H9 (cell line): ENCODE results near the gene RNF126. TPM values are rescaled to one million over a fixed set of nuclear protein-coding genes. Genes with fewer than 3 reads are reported as not detected.
"Not testable (repeated sequence)": the region's sequence is repeated elsewhere in the genome, so short reads cannot be mapped to it uniquely, and the experiment has no call there.

Experiments
- DNase-seq: peaks from one replicate; pipeline ENCODE4 v3.0.0-alpha.2; 2017
- H2AFZ ChIP-seq: one replicate; pipeline ENCODE4 v1.6.1; 2013; ENCODE audit warnings: mild to moderate bottlenecking, low read length, control low read depth, moderate library complexity
- H2AK5ac ChIP-seq: 2 replicates; pipeline ENCODE4 v1.6.1; 2013; ENCODE audit warnings: low read length, control low read depth, mixed read lengths; ENCODE audit not compliant: insufficient read length
- H2BK120ac ChIP-seq: one replicate; pipeline ENCODE4 v1.6.1; 2013; ENCODE audit warnings: low read depth, mild to moderate bottlenecking, low read length, control low read depth, inconsistent platforms; ENCODE audit not compliant: poor library complexity, severe bottlenecking
- H2BK12ac ChIP-seq: 2 replicates; pipeline ENCODE4 v1.6.1; 2013; ENCODE audit warnings: low read length, control low read depth, mixed read lengths, low read depth; ENCODE audit not compliant: insufficient read length
- H2BK15ac ChIP-seq: 2 replicates; pipeline ENCODE4 v1.6.1; 2013; ENCODE audit warnings: low read depth, low read length, control low read depth
- H2BK20ac ChIP-seq: one replicate; pipeline ENCODE4 v1.6.1; 2013; ENCODE audit warnings: low read depth, mild to moderate bottlenecking, low read length, control low read depth, inconsistent platforms; ENCODE audit not compliant: poor library complexity, severe bottlenecking
- H2BK5ac ChIP-seq: 2 replicates; pipeline ENCODE4 v1.6.1; 2013; ENCODE audit warnings: low read length, control low read depth, mixed read lengths; ENCODE audit not compliant: insufficient read length
- H3K14ac ChIP-seq: 2 replicates; pipeline ENCODE4 v1.6.1; 2013; ENCODE audit warnings: low read length, control low read depth; ENCODE audit not compliant: insufficient read depth
- H3K18ac ChIP-seq: 2 replicates; pipeline ENCODE4 v1.6.1; 2013; ENCODE audit warnings: low read depth, mild to moderate bottlenecking, mixed read lengths, low read length, control low read depth; ENCODE audit not compliant: insufficient read length
- H3K23ac ChIP-seq: 2 replicates; pipeline ENCODE4 v1.6.1; 2013; ENCODE audit warnings: low read length, control low read depth, mixed read lengths, low read depth; ENCODE audit not compliant: insufficient read length
- H3K23me2 ChIP-seq: 2 replicates; pipeline ENCODE4 v1.6.1; 2013; ENCODE audit warnings: low read depth, mild to moderate bottlenecking, mixed read lengths, low read length, control low read depth; ENCODE audit not compliant: insufficient read length, poor library complexity, severe bottlenecking
- H3K27ac ChIP-seq: 2 replicates; pipeline ENCODE4 v1.5.1; 2013; ENCODE audit warnings: low read length, control low read depth, mixed read lengths, low read depth; ENCODE audit not compliant: insufficient read length
- H3K27me3 ChIP-seq: 2 replicates; pipeline ENCODE4 v1.6.1; 2013; ENCODE audit warnings: low read length, control low read depth, inconsistent platforms; ENCODE audit not compliant: insufficient read depth
- H3K4ac ChIP-seq: 2 replicates; pipeline ENCODE4 v1.6.1; 2013; ENCODE audit warnings: low read depth, mild to moderate bottlenecking, control low read depth, inconsistent platforms, low read length, moderate library complexity
- H3K4me1 ChIP-seq: 2 replicates; pipeline ENCODE4 v1.6.1; 2013; ENCODE audit warnings: low read length, control low read depth, inconsistent platforms; ENCODE audit not compliant: insufficient read depth
- H3K4me2 ChIP-seq: 2 replicates; pipeline ENCODE4 v1.6.1; 2013; ENCODE audit warnings: low read length, control low read depth, mixed read lengths; ENCODE audit not compliant: insufficient read length, insufficient read depth
- H3K56ac ChIP-seq: 2 replicates; pipeline ENCODE4 v1.6.1; 2013; ENCODE audit warnings: low read depth, mild to moderate bottlenecking, mixed read lengths, low read length, control low read depth; ENCODE audit not compliant: insufficient read length
- H3K79me1 ChIP-seq: 2 replicates; pipeline ENCODE4 v1.6.1; 2013; ENCODE audit warnings: low read depth, mild to moderate bottlenecking, moderate library complexity, low read length, control low read depth, inconsistent platforms; ENCODE audit not compliant: insufficient read depth, poor library complexity, severe bottlenecking
- H3K79me2 ChIP-seq: 2 replicates; pipeline ENCODE4 v1.6.1; 2013; ENCODE audit warnings: low read length, control low read depth, inconsistent platforms; ENCODE audit not compliant: insufficient read depth
- H3K9ac ChIP-seq: 2 replicates; pipeline ENCODE4 v1.6.1; 2013; ENCODE audit warnings: low read length, control low read depth, mixed read lengths; ENCODE audit not compliant: insufficient read length; ENCODE audit errors: extremely low read depth
- H3K9me3 ChIP-seq: one replicate; pipeline ENCODE4 v1.6.1; 2013; ENCODE audit warnings: low read depth, low read length, inconsistent platforms; ENCODE audit not compliant: control insufficient read depth
- H3T11ph ChIP-seq: one replicate; pipeline ENCODE4 v1.6.1; 2013; ENCODE audit warnings: mild to moderate bottlenecking, low read length, control low read depth, inconsistent platforms
- H4K20me1 ChIP-seq: one replicate; pipeline ENCODE4 v1.6.1; 2013; ENCODE audit not compliant: control insufficient read depth, insufficient read length, insufficient read depth
- H4K5ac ChIP-seq: 2 replicates; pipeline ENCODE4 v1.6.1; 2013; ENCODE audit warnings: low read depth, mild to moderate bottlenecking, mixed read lengths, low read length, control low read depth; ENCODE audit not compliant: insufficient read length
- H4K8ac ChIP-seq: replicated peaks from 2 replicates; pipeline ENCODE4 v1.6.1; 2013; ENCODE audit warnings: low read length, control low read depth, mixed read lengths, low read depth; ENCODE audit not compliant: insufficient read length
- H4K91ac ChIP-seq: 2 replicates; pipeline ENCODE4 v1.6.1; 2013; ENCODE audit warnings: low read depth, mild to moderate bottlenecking, moderate library complexity, mixed read lengths, low read length, control low read depth; ENCODE audit not compliant: insufficient read length
- H3K27ac Mint-ChIP-seq, 3 experiments: 2 replicates in 2 of 3; 3 replicates in 1 of 3; pipeline ENCODE4 v1.8.0; 2020 to 2021; ENCODE audit warnings: mixed read lengths in 3 of 3, mild to moderate bottlenecking in 1 of 3, moderate library complexity in 1 of 3
- H3K27me3 Mint-ChIP-seq: 2 replicates; pipeline ENCODE4 v1.8.0; 2021; ENCODE audit warnings: low read depth, mild to moderate bottlenecking, moderate library complexity, mixed read lengths
- H3K36me3 Mint-ChIP-seq, 3 experiments: 2 replicates in 2 of 3; 3 replicates in 1 of 3; pipeline ENCODE4 v1.8.0; 2020 to 2021; ENCODE audit warnings: low read depth in 3 of 3, mixed read lengths in 3 of 3; ENCODE audit not compliant: insufficient read depth in 1 of 3
- H3K4me1 Mint-ChIP-seq, 2 experiments: 2 replicates each; pipeline ENCODE4 v1.8.0; 2020; ENCODE audit warnings: mixed read lengths in 2 of 2
- H3K4me3 Mint-ChIP-seq, 2 experiments: 2 replicates in 1 of 2; 3 replicates in 1 of 2; pipeline ENCODE4 v1.8.0; 2020 to 2021; ENCODE audit warnings: mild to moderate bottlenecking in 2 of 2, mixed read lengths in 2 of 2, moderate library complexity in 1 of 2
- H3K9me3 Mint-ChIP-seq, 2 experiments: 2 replicates in 1 of 2; 3 replicates in 1 of 2; pipeline ENCODE4 v1.8.0; 2020; ENCODE audit warnings: mild to moderate bottlenecking in 2 of 2, mixed read lengths in 2 of 2, moderate library complexity in 1 of 2
- CTCF ChIP-seq: fragments of 200-600 bp; sonication (generic); conservative IDR thresholded peaks from 3 replicates; pipeline ENCODE4 v1.8.0; 2021; ENCODE audit warnings: antibody characterized with exemption, mild to moderate bottlenecking
- WGBS: extraction: QIAGEN DNeasy Blood & Tissue Kit; methylation state at CpG from one replicate; pipeline ENCODE4 v1.1.7; 2013; ENCODE audit warnings: missing lambda C conversion rate, low lambda C conversion rate, mixed read lengths; ENCODE audit not compliant: insufficient read length; ENCODE audit errors: extremely low coverage; 5-methylcytosine and 5-hydroxymethylcytosine counted together
- total RNA-seq: library from RNA; stranded (reverse); gene quantifications from 2 replicates; pipeline ENCODE4 v1.2.1, GENCODE V29; 2021

Gene RNF126
- total RNA-seq, 1 experiment from 2014 or later, result 81.9 TPM

DNA sequence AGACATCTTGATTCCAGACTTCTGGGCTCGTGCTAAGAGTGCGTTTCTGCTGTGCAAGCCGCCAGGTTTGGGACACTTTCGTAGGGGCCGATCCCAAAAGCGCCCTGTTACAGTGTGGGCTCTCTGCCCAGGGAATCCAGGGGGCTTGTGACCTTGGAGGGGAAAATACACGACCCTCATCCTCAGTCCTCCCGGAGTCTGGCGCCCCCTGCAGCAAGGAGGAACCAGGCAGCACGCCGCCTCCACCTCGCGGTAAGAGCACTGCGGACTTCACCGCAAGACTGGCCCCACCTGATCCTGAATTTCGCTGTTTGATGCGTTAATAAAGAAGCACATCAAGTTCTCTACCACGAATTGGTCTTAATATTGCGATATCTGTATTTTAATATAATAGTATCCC is 34.8 kb downstream of the RNF126 start:
- peak; percentile 69 for DNase-seq
- Mint-ChIP-seq H3K36me3 (peaks cover 37 to 58% (median 46%) of the 10 kb centered on the region in 3 experiments; a peak in 6 of 7 replicates), H3K27ac (peak overlapping the region in 2 of 3 experiments; percentile 45 to 49; a peak in 2 of 7 replicates)

GRCh38 chr19:626566-626965 is 36.4 kb downstream of the RNF126 start:
- not testable (repeated sequence) for H4K91ac ChIP-seq, H2BK12ac ChIP-seq, H3K27ac ChIP-seq, H2BK15ac ChIP-seq, H4K8ac ChIP-seq, H4K5ac ChIP-seq, H3K4ac ChIP-seq, H3K9me3 ChIP-seq, H3K79me1 ChIP-seq, DNase-seq, H3K18ac ChIP-seq, H3T11ph ChIP-seq, H3K9me3 Mint-ChIP-seq, H3K4me2 ChIP-seq, H2AFZ ChIP-seq, H3K27me3 Mint-ChIP-seq, H3K56ac ChIP-seq, H3K23me2 ChIP-seq, H3K4me3 Mint-ChIP-seq, H3K4me1 ChIP-seq, H3K27ac Mint-ChIP-seq, H3K23ac ChIP-seq, H2BK20ac ChIP-seq, H2AK5ac ChIP-seq, H3K4me1 Mint-ChIP-seq, H3K9ac ChIP-seq, H3K79me2 ChIP-seq, H3K14ac ChIP-seq, H4K20me1 ChIP-seq, H2BK5ac ChIP-seq, H3K27me3 ChIP-seq, H2BK120ac ChIP-seq
- H3K36me3 Mint-ChIP-seq, result peaks cover 37 to 53% (median 51%) of the 10 kb centered on the region in 3 experiments; a peak in 6 of 7 replicates
- no CpG with 5 or more reads among the region's 7 CpGs for WGBS

More for the DNA sequence above, 34.8 kb downstream of the RNF126 start:
- Histone ChIP-seq H3K4me2 (no peak overlapping the region), H3K14ac (no peak overlapping the region), H3K56ac (no peak overlapping the region), H3K23me2 (no peaks in the 10 kb centered on the region), H3K18ac (no peak overlapping the region), H3T11ph (no peak overlapping the region), H4K91ac (no peak overlapping the region), H2BK20ac (no peak overlapping the region), H3K79me2 (no peaks in the 10 kb centered on the region), H4K5ac (no peak overlapping the region), H2AFZ (no peak overlapping the region), H3K23ac (no peak overlapping the region), H4K8ac (no peak overlapping the region), H3K9me3 (no peaks in the 10 kb centered on the region), H3K4me1 (no peaks in the 10 kb centered on the region), H2BK15ac (no peak overlapping the region), H2BK12ac (no peak overlapping the region), H2BK120ac (no peak overlapping the region), H3K4ac (no peak overlapping the region), H2AK5ac (no peak overlapping the region), H4K20me1 (no peaks in the 10 kb centered on the region), H3K9ac (no peak overlapping the region), H2BK5ac (no peak overlapping the region), H3K27me3 (no peaks in the 10 kb centered on the region), H3K27ac (no peak overlapping the region), H3K79me1 (peaks cover 10% of the 10 kb centered on the region)
- no CpG with 5 or more reads among the region's 19 CpGs for WGBS
- Mint-ChIP-seq H3K4me1 (peaks cover 5% of the 10 kb centered on the region in 2 experiments; a peak in 3 of 4 replicates), H3K4me3 (0 out of 5 replicates have a peak overlapping the region, but pooled peaks of 1 of the 2 experiments have one; percentile 35), H3K9me3 (no peaks in the 10 kb centered on the region), H3K27me3 (no peaks in the 10 kb centered on the region)
- peak; percentile 83 for TF ChIP-seq CTCF
